Small intestine (tissue), 7 donors: ENCODE measurements around the gene ANKRD2. TPM values are rescaled to one million over a fixed set of nuclear protein-coding genes. Genes with fewer than 3 reads are reported as not detected.

Source experiments
- DNase-seq, 2 donors: peaks; one replicate each; pipeline versions ENCODE4 v3.0.0 to v3.0.0-alpha.2; 2013
- FAIRE-seq: peaks from 2 replicates; lab custom pipeline; 2012; peaks lifted over from hg19 to GRCh38; lab: Jason Lieb, UNC
- H3K27ac ChIP-seq, 3 donors: one replicate each; pipeline ENCODE4 v1.5.1; 2013; ENCODE audit warnings: low read length in 2 of 3, mild to moderate bottlenecking in 2 of 3, control low read depth in 1 of 3, inconsistent platforms in 1 of 3, low read depth in 1 of 3, moderate library complexity in 1 of 3
- H3K27me3 ChIP-seq, 3 donors: one replicate each; pipeline ENCODE4 v1.6.1; 2013; ENCODE audit warnings: low read length in 3 of 3, inconsistent platforms in 1 of 3; ENCODE audit not compliant: control insufficient read depth in 3 of 3, insufficient read depth in 3 of 3
- H3K36me3 ChIP-seq, 3 donors: one replicate each; pipeline ENCODE4 v1.6.1; 2013; ENCODE audit warnings: low read length in 3 of 3, inconsistent platforms in 1 of 3, low read depth in 1 of 3, mild to moderate bottlenecking in 1 of 3, moderate library complexity in 1 of 3; ENCODE audit not compliant: control insufficient read depth in 3 of 3, insufficient read depth in 2 of 3
- H3K4me1 ChIP-seq, 3 donors: one replicate each; pipeline ENCODE4 v1.6.1; 2013; ENCODE audit warnings: low read length in 2 of 3, inconsistent platforms in 1 of 3, low read depth in 1 of 3, mild to moderate bottlenecking in 1 of 3, moderate library complexity in 1 of 3; ENCODE audit not compliant: control insufficient read depth in 3 of 3, insufficient read depth in 2 of 3
- H3K4me3 ChIP-seq, 3 donors: one replicate each; pipeline ENCODE4 v1.5.1; 2013; ENCODE audit warnings: low read length in 3 of 3, control low read depth in 1 of 3, inconsistent platforms in 1 of 3, low read depth in 1 of 3, mild to moderate bottlenecking in 1 of 3, moderate library complexity in 1 of 3
- H3K9me3 ChIP-seq, 2 donors: one replicate each; pipeline ENCODE4 v1.6.1; 2013; ENCODE audit warnings: low read depth in 1 of 2, low read length in 1 of 2; ENCODE audit not compliant: control insufficient read depth in 2 of 2, insufficient read depth in 1 of 2
- WGBS, 3 donors: extraction: QIAGEN DNeasy Blood & Tissue Kit; methylation state at CpG; one replicate each; pipeline ENCODE4 v1.1.7; 2013; 5-methylcytosine and 5-hydroxymethylcytosine counted together
- polyA plus RNA-seq, 4 donors: library from polyadenylated mRNA; stranded (reverse) in 3 of 4; unstranded in 1 of 4; fragments of 200-250 nt in 3 of 4; fragments of 120-200 nt in 1 of 4; gene quantifications; one replicate each; pipeline versions ENCODE4 v1.2.1 to v1.2.3, GENCODE V29; 2013
- donor health status: healthy with polysubstance abuse.
- donor health status: control.
- donor health status: control.
- donor health status: Bipolar disorder and iron deficiency.
- donor health status: healthy.

The ANKRD2 gene
- polyA plus RNA-seq, 4 donors: 0.04 to 8.6 (median 2.0) TPM

- 65 to 93% (median 78%) methylated on average over 1 of the region's 1 CpG for WGBS, 3 donors
These were observed 50.7 kb downstream of the ANKRD2 start for GRCh38 chr10:97623277-97623676.

GRCh38 chr10:97627731-97628130 lies 55.2 kb downstream of the ANKRD2 start:
- H3K4me3 ChIP-seq: no peak overlapping the region
- no peaks in the 10 kb centered on the region for H3K9me3 ChIP-seq
- peaks cover 0 to 3% (median 0%) of the 10 kb centered on the region in 3 donors for H3K36me3 ChIP-seq
- H3K4me1 ChIP-seq: peaks cover 0 to 12% (median 0%) of the 10 kb centered on the region in 3 donors
- H3K27me3 ChIP-seq: no peaks in the 10 kb centered on the region
- DNase-seq (no peak), FAIRE-seq (no peak)
- no peak overlapping the region for H3K27ac ChIP-seq
- 59 to 67% (median 62%) methylated on average over 4 of the region's 4 CpGs for WGBS, 3 donors

More at GRCh38 chr10:97623277-97623676, 50.7 kb downstream of the ANKRD2 start:
- no peak overlapping the region for H3K27ac ChIP-seq
- H3K4me3 ChIP-seq: no peak overlapping the region
- no peaks in the 10 kb centered on the region for H3K9me3 ChIP-seq
- H3K27me3 ChIP-seq: no peaks in the 10 kb centered on the region
- FAIRE-seq (no peak), DNase-seq (peak in 1 of 2 donors; percentile 29)
- H3K36me3 ChIP-seq: peaks cover 0 to 3% (median 0%) of the 10 kb centered on the region in 3 donors
- peaks cover 0 to 8% (median 0%) of the 10 kb centered on the region in 3 donors for H3K4me1 ChIP-seq

DNA sequence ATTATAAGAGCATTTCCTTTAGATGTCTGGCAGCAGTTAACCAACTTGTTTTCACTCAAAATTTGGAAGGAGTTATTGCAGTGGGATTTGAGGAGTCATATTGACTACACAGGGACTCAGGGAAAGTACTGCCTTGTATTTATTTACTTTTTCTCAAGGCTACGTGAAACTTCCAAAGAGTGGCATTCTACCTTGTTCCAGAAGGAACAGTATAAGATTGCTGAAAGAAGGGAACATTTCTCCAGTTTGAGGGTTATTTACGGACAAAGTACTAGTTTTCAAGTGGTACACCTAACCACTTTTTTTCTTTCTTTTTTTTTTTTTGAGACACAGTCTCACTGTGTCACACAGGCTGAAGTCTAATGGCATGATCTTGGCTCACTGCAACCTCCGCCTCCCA lies 55.6 kb downstream of the ANKRD2 start:
- no peak for DNase-seq
- Histone ChIP-seq H3K4me3 (no peak overlapping the region), H3K36me3 (peaks cover 0 to 3% (median 0%) of the 10 kb centered on the region in 3 donors), H3K4me1 (peaks cover 0 to 7% (median 0%) of the 10 kb centered on the region in 3 donors), H3K27me3 (no peaks in the 10 kb centered on the region), H3K9me3 (no peaks in the 10 kb centered on the region), H3K27ac (no peak overlapping the region)
- FAIRE-seq: no peak
- WGBS, 3 donors: 80 to 87% (median 84%) methylated on average over 3 of the region's 3 CpGs

GRCh38 chr10:97629289-97629688 lies 56.7 kb downstream of the ANKRD2 start:
- H3K27ac ChIP-seq: no peak overlapping the region
- no peaks in the 10 kb centered on the region for H3K9me3 ChIP-seq
- no peaks in the 10 kb centered on the region for H3K27me3 ChIP-seq
- no peak for DNase-seq
- peaks cover 0 to 4% (median 0%) of the 10 kb centered on the region in 3 donors for H3K4me1 ChIP-seq
- FAIRE-seq: no peak
- H3K36me3 ChIP-seq: peaks cover 0 to 3% (median 0%) of the 10 kb centered on the region in 3 donors
- 90 to 94% (median 92%) methylated on average over 5 of the region's 5 CpGs for WGBS, 3 donors
- no peak overlapping the region for H3K4me3 ChIP-seq

DNA sequence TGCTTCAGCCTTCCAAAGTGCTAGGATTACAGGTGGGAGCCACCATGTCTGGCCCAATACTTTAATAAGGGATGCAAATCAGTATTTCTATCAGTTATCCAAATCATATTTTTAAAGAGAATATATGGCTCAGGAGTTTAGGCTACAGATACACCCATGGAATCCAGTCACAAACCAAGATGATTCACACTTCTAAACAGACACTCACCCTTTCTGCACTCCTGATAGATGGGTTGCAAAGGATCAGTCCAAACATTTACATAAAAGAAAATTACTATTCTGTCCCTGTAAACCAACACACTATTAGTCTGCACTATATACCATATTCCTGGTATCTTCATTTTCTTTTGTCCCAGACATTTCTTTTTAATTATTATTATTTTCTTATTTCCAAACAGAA lies 58.5 kb downstream of the ANKRD2 start:
- peaks cover 0 to 3% (median 0%) of the 10 kb centered on the region in 3 donors for H3K36me3 ChIP-seq
- H3K9me3 ChIP-seq: no peaks in the 10 kb centered on the region
- DNase-seq: no peak
- H3K4me1 ChIP-seq: peaks cover 0 to 4% (median 0%) of the 10 kb centered on the region in 3 donors
- no peak overlapping the region for H3K4me3 ChIP-seq
- H3K27me3 ChIP-seq: no peaks in the 10 kb centered on the region
- no peak for FAIRE-seq
- H3K27ac ChIP-seq: no peak overlapping the region

DNA sequence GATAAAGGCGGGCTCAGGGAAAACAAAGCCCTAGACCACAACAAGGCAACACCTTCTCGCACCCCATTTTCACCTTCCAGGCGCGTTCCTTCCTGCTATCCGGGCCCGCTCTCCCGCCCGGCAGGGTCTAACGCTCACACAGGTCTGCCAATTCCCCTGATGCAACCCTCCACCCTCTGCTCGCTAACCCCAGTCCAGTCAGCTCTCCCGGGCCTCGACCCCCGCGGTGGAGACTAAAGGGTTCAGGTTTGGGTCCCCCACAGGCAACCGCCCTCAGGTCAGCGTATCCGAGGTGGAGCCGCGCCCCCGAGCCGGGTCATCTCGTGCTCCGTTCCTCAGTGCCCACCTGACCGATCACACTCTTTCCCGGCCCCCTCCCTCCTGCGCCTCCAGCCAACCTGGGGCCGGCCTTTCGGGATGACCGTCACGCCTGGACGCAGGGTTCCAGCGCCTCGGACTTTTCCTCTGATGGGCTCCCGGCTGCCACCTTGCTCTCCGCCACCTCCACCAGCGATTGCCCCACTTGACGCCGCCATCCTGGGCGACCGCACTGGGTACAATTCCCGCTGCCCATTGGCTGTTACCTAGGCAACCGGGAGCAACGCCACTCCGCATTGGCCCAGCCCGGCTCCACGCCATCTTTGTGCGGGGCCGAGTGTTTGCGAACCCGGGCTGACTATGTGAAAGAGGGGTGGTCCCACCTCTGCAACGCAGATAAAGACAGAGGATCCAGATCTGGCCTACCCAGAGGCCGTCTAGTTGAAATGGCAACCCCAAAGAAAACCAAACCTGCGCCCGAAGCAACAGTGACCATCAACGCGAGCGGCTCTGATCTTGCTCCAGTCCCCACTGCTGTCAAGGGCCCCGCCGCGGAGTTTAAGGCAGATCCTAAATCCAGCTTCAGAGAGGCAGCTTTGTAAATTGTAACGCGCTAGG lies 60.6 kb downstream of the ANKRD2 start, which contains the start of gene MORN4:
TSS of gene MORN4 (minus strand) at position 552 of the 936 bp plus-strand sequence. CDS start 13,847 bp downstream, outside the sequence.
- Histone ChIP-seq H3K4me1 (peaks cover 0 to 4% (median 0%) of the 10 kb centered on the region in 3 donors), H3K4me3 (peak within 1 kb of the TSS; percentile 37 to 73 (median 67)), H3K27me3 (no peaks in the 10 kb centered on the region), H3K36me3 (peaks cover 0 to 3% (median 0%) of the 10 kb centered on the region in 3 donors), H3K27ac (peak within 1 kb of the TSS in 2 of 3 donors; percentile 31), H3K9me3 (no peaks in the 10 kb centered on the region)
- peak; percentile 89 to 97 for DNase-seq
- 1 to 3% (median 2%) methylated on average over 58 to 62 of the region's 62 CpGs for WGBS, 3 donors
- no peak for FAIRE-seq

Other genes with a start within 250 kb of the ANKRD2 start
- 10 to 100 TPM; 23.2 to 38.2 (median 29.1) TPM for gene FRAT2, start 238.1 kb upstream of the ANKRD2 start, polyA plus RNA-seq
- gene RRP12, start 171.4 kb upstream of the ANKRD2 start, polyA plus RNA-seq: 10 to 100 TPM in 2 of 4 donors, 1 to 10 TPM in 2; 6.0 to 24.5 (median 12.5) TPM
- 100 to 1,000 TPM; 129 to 300 (median 235) TPM for gene PGAM1, start 146.6 kb upstream of the ANKRD2 start, polyA plus RNA-seq
- 10 to 100 TPM; 33.8 to 47.1 (median 37.9) TPM for gene EXOSC1, start 126.8 kb upstream of the ANKRD2 start, polyA plus RNA-seq
- 10 to 100 TPM; 17.0 to 36.0 (median 28.9) TPM for gene ZDHHC16, start 126.6 kb upstream of the ANKRD2 start, polyA plus RNA-seq
- 10 to 100 TPM; 44.7 to 55.3 (median 50.5) TPM for gene MMS19, start 74.4 kb upstream of the ANKRD2 start, polyA plus RNA-seq
- gene UBTD1, start 73.9 kb upstream of the ANKRD2 start, polyA plus RNA-seq: 1 to 10 TPM; 1.1 to 7.6 (median 4.8) TPM
- gene HOGA1, start 11.6 kb downstream of the ANKRD2 start, polyA plus RNA-seq: 10 to 100 TPM in 1 of 4 donors, under 1 TPM in 3; 0.45 to 12.1 (median 0.66) TPM
- gene C10orf62, start 16.9 kb downstream of the ANKRD2 start, polyA plus RNA-seq: under 1 TPM in 1 of 4 donors, not detected in 3; 0.41 TPM
- 10 to 100 TPM in 1 of 4 donors, 1 to 10 TPM in 1, not detected in 2; 4.0 to 15.5 TPM for gene MORN4, start 60.7 kb downstream of the ANKRD2 start, polyA plus RNA-seq
- 10 to 100 TPM in 3 of 4 donors, 1 to 10 TPM in 1; 9.5 to 34.0 (median 12.0) TPM for gene PI4K2A, start 67.9 kb downstream of the ANKRD2 start, polyA plus RNA-seq
- 10 to 100 TPM; 18.2 to 64.9 (median 46.8) TPM for gene AVPI1, start 114.5 kb downstream of the ANKRD2 start, polyA plus RNA-seq
- 10 to 100 TPM in 2 of 4 donors, 1 to 10 TPM in 2; 1.6 to 35.2 (median 10.2) TPM for gene MARVELD1, start 141.0 kb downstream of the ANKRD2 start, polyA plus RNA-seq
- 10 to 100 TPM; 21.6 to 53.9 (median 29.7) TPM for gene ZFYVE27, start 164.3 kb downstream of the ANKRD2 start, polyA plus RNA-seq
- gene SFRP5, start 199.2 kb downstream of the ANKRD2 start, polyA plus RNA-seq: 100 to 1,000 TPM in 1 of 4 donors, 10 to 100 TPM in 3; 12.7 to 110 (median 53.8) TPM